Ishikawa (cell line): ENCODE measurements around the gene C10orf62.

Source experiments
- CEBPB ChIP-seq: IDR thresholded peaks from 2 replicates; pipeline ENCODE4 v1.6.1; 2012
- CREB1 ChIP-seq: IDR thresholded peaks from 2 replicates; pipeline ENCODE4 v1.6.1; 2012; ENCODE audit warnings: low read depth
- EGR1 ChIP-seq: IDR thresholded peaks from 2 replicates; pipeline ENCODE4 v1.6.1; 2012
- EP300 ChIP-seq: IDR thresholded peaks from 2 replicates; pipeline ENCODE4 v1.6.1; 2012; ENCODE audit warnings: borderline replicate concordance
- FOXM1 ChIP-seq: IDR thresholded peaks from 2 replicates; pipeline ENCODE4 v1.6.1; 2012; ENCODE audit warnings: low read depth, borderline replicate concordance
- MAX ChIP-seq: IDR thresholded peaks from 2 replicates; pipeline ENCODE4 v1.6.1; 2012
- NFIC ChIP-seq: IDR thresholded peaks from 2 replicates; pipeline ENCODE4 v1.6.1; 2012
- RAD21 ChIP-seq: IDR thresholded peaks from 2 replicates; pipeline ENCODE4 v1.6.1; 2012; ENCODE audit warnings: low read depth
- REST ChIP-seq: IDR thresholded peaks from 2 replicates; pipeline ENCODE4 v1.6.1; 2012; ENCODE audit warnings: low read depth, mild to moderate bottlenecking
- TAF1 ChIP-seq: IDR thresholded peaks from 2 replicates; pipeline ENCODE4 v1.6.1; 2012; ENCODE audit warnings: low read depth, mild to moderate bottlenecking
- TCF12 ChIP-seq: IDR thresholded peaks from 2 replicates; pipeline ENCODE4 v1.6.1; 2012; ENCODE audit warnings: low read depth
- TEAD4 ChIP-seq: IDR thresholded peaks from 2 replicates; pipeline ENCODE4 v1.6.1; 2012
- USF1 ChIP-seq: IDR thresholded peaks from 2 replicates; pipeline ENCODE4 v1.6.1; 2012
- YY1 ChIP-seq: IDR thresholded peaks from 2 replicates; pipeline ENCODE4 v1.6.1; 2012; ENCODE audit warnings: low read depth
- ZBTB7A ChIP-seq: IDR thresholded peaks from 2 replicates; pipeline ENCODE4 v1.6.1; 2012; ENCODE audit warnings: low read depth

Gene C10orf62

GRCh38 chr10:97598407-97599271 is 9.1 kb downstream of the C10orf62 start:
- no peak for TF ChIP-seq EP300
- TF ChIP-seq RAD21: no peak
- no peak for TF ChIP-seq CEBPB
- no peak for TF ChIP-seq ZBTB7A
- no peak for TF ChIP-seq NFIC
- TF ChIP-seq YY1: no peak
- TF ChIP-seq CREB1: no peak
- TF ChIP-seq TAF1: no peak
- TF ChIP-seq FOXM1: no peak
- TF ChIP-seq USF1: no peak
- no peak for TF ChIP-seq TCF12

GRCh38 chr10:97599272-97599619 is 9.7 kb downstream of the C10orf62 start:
- TF ChIP-seq TCF12 (no peak), EGR1 (no peak), EP300 (no peak), MAX (no peak), TAF1 (no peak), YY1 (no peak), CREB1 (no peak), RAD21 (no peak), TEAD4 (no peak), USF1 (no peak), ZBTB7A (no peak), REST (no peak), NFIC (no peak), CEBPB (no peak), FOXM1 (no peak)

GRCh38 chr10:97600616-97601015 is 11.1 kb downstream of the C10orf62 start:
- no peak for TF ChIP-seq CREB1
- TF ChIP-seq ZBTB7A: no peak
- TF ChIP-seq MAX: no peak
- TF ChIP-seq FOXM1: no peak
- no peak for TF ChIP-seq EP300
- no peak for TF ChIP-seq EGR1
- no peak for TF ChIP-seq CEBPB
- TF ChIP-seq TCF12: no peak
- no peak for TF ChIP-seq TEAD4
- no peak for TF ChIP-seq REST
- no peak for TF ChIP-seq TAF1
- TF ChIP-seq NFIC: no peak
- TF ChIP-seq RAD21: no peak
- TF ChIP-seq USF1: no peak
- TF ChIP-seq YY1: no peak

- no peak for TF ChIP-seq TAF1
- no peak for TF ChIP-seq EGR1
- no peak for TF ChIP-seq CEBPB
- TF ChIP-seq ZBTB7A: no peak
- no peak for TF ChIP-seq EP300
- TF ChIP-seq REST: no peak
- TF ChIP-seq TCF12: no peak
- no peak for TF ChIP-seq USF1
- TF ChIP-seq TEAD4: no peak
- no peak for TF ChIP-seq FOXM1
- no peak for TF ChIP-seq YY1
- TF ChIP-seq MAX: no peak
- no peak for TF ChIP-seq NFIC
- no peak for TF ChIP-seq CREB1
- no peak for TF ChIP-seq RAD21
Measured at GRCh38 chr10:97601268-97602215, 12.0 kb downstream of the C10orf62 start.
